HG03521 (cell line): ENCODE results near the gene BAZ1B.

Source experiments
- ATAC-seq: cut with Tn5 transposase; IDR thresholded peaks from one replicate; pipeline ENCODE4 v1.9.1; 2021; ENCODE audit warnings: mild to moderate bottlenecking, moderate library complexity; ENCODE audit not compliant: unreplicated experiment

The BAZ1B gene

GRCh38 chr7:73391396-73391795, 130.7 kb downstream of the BAZ1B start:
- no peak for ATAC-seq
